ENCODE results near the gene BAG5. TPM values are rescaled to one million over a fixed set of nuclear protein-coding genes. Genes with fewer than 3 reads are reported as not detected.

BAG5 gene
- total and polyA plus RNA-seq, 2 of the 4 experiments (the other 2 are of a cell fraction) = 6.7 to 22.2 TPM

DNA sequence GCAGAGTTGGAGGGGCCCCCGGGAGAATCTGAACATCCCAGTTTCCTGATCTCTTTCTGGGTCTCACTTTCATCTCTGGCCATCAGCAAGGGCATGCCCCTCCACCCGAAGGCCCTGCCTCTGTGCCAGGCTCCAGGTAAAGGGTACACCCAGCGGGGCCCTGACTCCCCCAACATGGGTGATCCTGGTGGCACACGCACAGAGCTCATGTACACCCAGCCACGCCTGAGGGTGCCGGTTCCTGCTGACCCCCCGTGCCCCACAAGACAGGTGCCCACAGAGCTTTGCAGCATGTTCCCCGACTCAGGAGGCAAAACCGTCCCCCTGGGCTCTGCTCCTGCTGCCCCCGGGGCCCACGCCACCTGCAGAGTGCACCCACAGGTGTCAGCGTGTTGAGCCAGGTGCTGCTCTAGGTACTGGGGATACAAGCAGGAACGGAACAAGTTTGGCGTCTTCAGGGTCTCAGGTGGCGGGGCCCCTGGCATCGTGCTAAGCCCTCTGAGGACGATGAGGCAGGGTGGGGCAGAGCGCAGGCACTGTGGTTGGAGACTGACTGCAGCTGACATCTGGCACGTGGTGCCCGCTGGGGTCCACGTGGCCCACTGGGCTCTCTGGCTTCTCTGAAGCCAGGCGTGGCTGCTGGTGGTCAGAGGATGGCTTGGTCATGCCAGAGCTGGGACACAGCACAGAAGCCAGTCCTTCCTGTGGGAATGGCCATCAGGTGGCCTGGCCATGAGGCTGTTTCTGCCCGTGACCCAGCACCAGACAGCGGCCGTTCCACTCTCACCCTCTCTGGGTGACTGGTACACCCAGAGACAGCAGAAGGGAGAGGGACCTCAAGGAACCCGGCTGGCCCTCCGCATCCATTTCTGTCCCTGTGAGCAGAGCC, 13.8 kb downstream of the BAG5 start:
- Histone ChIP-seq H3K14ac (replicated peaks; ENCODE audit: low read depth, low read length) (no peak overlapping the region), H3K9me1 (ENCODE audit: insufficient read depth, low read length) (peaks cover 8% of the 10 kb centered on the region; the same call in 1 of the 2 replicates), H2BK5ac (ENCODE audit: low read depth, low read length, poor library complexity, severe bottlenecking) (no peak overlapping the region), H3K27ac (ENCODE audit: insufficient read depth, low read length) (no peak overlapping the region), H3K36me3 (ENCODE audit: control insufficient read depth, insufficient read depth, low read length) (no peaks in the 10 kb centered on the region), H3K4me3 (ENCODE audit: insufficient read depth, low read depth, low read length) (no peak overlapping the region), H4K8ac (ENCODE audit: low read depth in 2 of 2, low read length in 2 of 2) (no peak overlapping the region), H3K23ac (ENCODE audit: low read depth, low read length) (no peak overlapping the region), H3K4me2 (ENCODE audit: low read depth, low read length) (no peak overlapping the region), H3K4me1 (ENCODE audit: control insufficient read depth, insufficient read depth, low read length) (peaks cover 9% of the 10 kb centered on the region), H3K56ac (ENCODE audit: extremely low read depth, insufficient read depth, low read length) (no peak overlapping the region), H2AFZ (replicated peaks; ENCODE audit: low read length, poor library complexity) (no peak overlapping the region), H3K9ac (ENCODE audit: low read depth, low read length) (no peak overlapping the region), H3K18ac (ENCODE audit: low read depth, low read length) (no peak overlapping the region), H3K79me1 (ENCODE audit: low read depth in 1 of 2, low read length in 2 of 2) (peaks cover 0 to 17% of the 10 kb centered on the region in 2 experiments; a peak in 2 of 4 replicates), H4K91ac (ENCODE audit: insufficient read depth, low read depth, low read length) (no peak overlapping the region), H2AK9ac (replicated peaks; ENCODE audit: low read depth, low read length, poor library complexity) (no peak overlapping the region), H3K4ac (ENCODE audit: low read depth, low read length) (no peak overlapping the region), H3K27me3 (ENCODE audit: control insufficient read depth, insufficient read depth, low read length) (no peaks in the 10 kb centered on the region), H4K5ac (ENCODE audit: low read depth, low read length) (no peak overlapping the region), H3K9me3 (ENCODE audit: control insufficient read depth, insufficient read depth, low read length) (no peaks in the 10 kb centered on the region), H2BK120ac (ENCODE audit: low read depth, low read length) (no peak overlapping the region), H2AK5ac (ENCODE audit: low read depth, low read length) (no peak overlapping the region), H2BK15ac (ENCODE audit: low read depth, low read length) (no peak overlapping the region), H4K20me1 (ENCODE audit: insufficient read depth, low read length) (peaks cover 8% of the 10 kb centered on the region; the same call in 1 of the 2 replicates), H2BK20ac (ENCODE audit: low read depth, low read length) (no peak overlapping the region)
- in situ Hi-C loops (cut with MboI; ENCODE audit: low sequenced_read_pairs) (no loop called here), intact Hi-C loops (cut with micrococcal nuclease) (no loop called here), dilution Hi-C loops (cut with HindIII; ENCODE audit: low sequenced_read_pairs, unreplicated experiment) (no loop called here)
- POLR2A ChIA-PET (ENCODE audit: unreplicated experiment) = no interaction called here
- no TSS peak for BruUV-seq (replicated peaks)
- TF ChIP-seq RCOR1 (IDR thresholded peaks at IDR 0.05; ENCODE audit: insufficient replicate concordance, low read length) (no peak), BHLHE40 (IDR thresholded peaks at IDR 0.05; ENCODE audit: low read depth, low read length) (no peak), FOS (IDR thresholded peaks at IDR 0.05; ENCODE audit: low read depth, low read length) (no peak), NFE2L2 (IDR thresholded peaks at IDR 0.05; ENCODE audit: low read depth, low read length) (no peak), MAZ (IDR thresholded peaks at IDR 0.05; ENCODE audit: borderline replicate concordance, low read depth, low read length) (no peak), RAD21 (IDR thresholded peaks at IDR 0.05; ENCODE audit: low read length) (no peak), CEBPB (IDR thresholded peaks at IDR 0.05; ENCODE audit: low read depth, low read length) (no peak), SMC3 (IDR thresholded peaks at IDR 0.05; ENCODE audit: low read depth, low read length) (no peak), RFX5 (IDR thresholded peaks at IDR 0.05; ENCODE audit: low read depth, low read length) (no peak), POLR2A (IDR thresholded peaks at IDR 0.05; ENCODE audit: low read depth, low read length) (no peak), MXI1 (IDR thresholded peaks at IDR 0.05; ENCODE audit: borderline replicate concordance, low read depth, low read length) (no peak), MAFK (IDR thresholded peaks at IDR 0.05; ENCODE audit: low read depth, low read length) (no peak)
- TF ChIP-seq, protein P1, sequence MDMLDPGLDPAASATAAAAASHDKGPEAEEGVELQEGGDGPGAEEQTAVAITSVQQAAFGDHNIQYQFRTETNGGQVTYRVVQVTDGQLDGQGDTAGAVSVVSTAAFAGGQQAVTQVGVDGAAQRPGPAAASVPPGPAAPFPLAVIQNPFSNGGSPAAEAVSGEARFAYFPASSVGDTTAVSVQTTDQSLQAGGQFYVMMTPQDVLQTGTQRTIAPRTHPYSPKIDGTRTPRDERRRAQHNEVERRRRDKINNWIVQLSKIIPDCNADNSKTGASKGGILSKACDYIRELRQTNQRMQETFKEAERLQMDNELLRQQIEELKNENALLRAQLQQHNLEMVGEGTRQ (IDR thresholded peaks at IDR 0.05; ENCODE audit: low read depth, low read length) = no peak
- TF ChIP-seq, protein P2, sequence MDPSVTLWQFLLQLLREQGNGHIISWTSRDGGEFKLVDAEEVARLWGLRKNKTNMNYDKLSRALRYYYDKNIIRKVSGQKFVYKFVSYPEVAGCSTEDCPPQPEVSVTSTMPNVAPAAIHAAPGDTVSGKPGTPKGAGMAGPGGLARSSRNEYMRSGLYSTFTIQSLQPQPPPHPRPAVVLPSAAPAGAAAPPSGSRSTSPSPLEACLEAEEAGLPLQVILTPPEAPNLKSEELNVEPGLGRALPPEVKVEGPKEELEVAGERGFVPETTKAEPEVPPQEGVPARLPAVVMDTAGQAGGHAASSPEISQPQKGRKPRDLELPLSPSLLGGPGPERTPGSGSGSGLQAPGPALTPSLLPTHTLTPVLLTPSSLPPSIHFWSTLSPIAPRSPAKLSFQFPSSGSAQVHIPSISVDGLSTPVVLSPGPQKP (IDR thresholded peaks at IDR 0.05; ENCODE audit: borderline replicate concordance, low read depth, low read length) = no peak
- 76% methylated on average over 17 of the region's 27 CpGs; no CpG with 5 or more reads in 1 of the 2 experiments for WGBS, 2 experiments (ENCODE audit: extremely low coverage in 2 of 2, insufficient read length in 1 of 2)
- ATAC-seq (ENCODE audit: low read depth) (no peak), DNase-seq (no peak)
- CTCF ChIA-PET = no interaction called here
